Keratinocyte (primary cell): Measurements from ENCODE around the gene SETBP1.

Experiments used
- EZH2 ChIP-seq: IDR thresholded peaks from one replicate; pipeline ENCODE4 v1.6.1; 2012; ENCODE audit warnings: inconsistent platforms, mild to moderate bottlenecking, low read length, moderate library complexity
- TF ChIP-seq, protein P1 (sequence below), 3 experiments: IDR thresholded peaks in 1 of 3; conservative IDR thresholded peaks in 1 of 3; optimal IDR thresholded peaks in 1 of 3; 2 replicates in 2 of 3; 3 replicates in 1 of 3; pipeline versions ENCODE3 to v1.5.1; 2011; ENCODE audit warnings: low read length in 3 of 3, mild to moderate bottlenecking in 3 of 3, moderate library complexity in 2 of 3, control low read depth in 1 of 3, inconsistent platforms in 1 of 3; ENCODE audit not compliant: insufficient read depth in 2 of 3; ENCODE audit errors: extremely low read depth in 1 of 3

DNA sequence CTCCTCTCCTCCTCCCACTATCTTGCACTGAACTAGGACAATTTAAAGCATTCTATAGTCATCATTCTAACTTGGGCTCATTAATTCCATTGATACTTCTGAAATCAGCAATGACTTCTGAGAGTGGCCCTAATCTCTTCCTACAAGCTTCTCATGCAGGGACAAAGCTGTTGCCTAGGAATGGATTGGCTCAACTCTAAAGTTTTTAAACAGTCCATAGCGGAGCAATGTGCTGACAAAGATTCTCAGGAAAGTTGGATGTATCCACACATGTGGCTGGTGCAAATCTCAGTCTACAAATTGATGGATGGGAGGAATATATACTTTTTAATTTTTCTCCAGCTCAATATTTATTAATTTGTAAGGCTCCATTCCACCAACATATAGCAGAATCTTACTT lies 388.9 kb downstream of the SETBP1 start:
- TF ChIP-seq, protein P1, sequence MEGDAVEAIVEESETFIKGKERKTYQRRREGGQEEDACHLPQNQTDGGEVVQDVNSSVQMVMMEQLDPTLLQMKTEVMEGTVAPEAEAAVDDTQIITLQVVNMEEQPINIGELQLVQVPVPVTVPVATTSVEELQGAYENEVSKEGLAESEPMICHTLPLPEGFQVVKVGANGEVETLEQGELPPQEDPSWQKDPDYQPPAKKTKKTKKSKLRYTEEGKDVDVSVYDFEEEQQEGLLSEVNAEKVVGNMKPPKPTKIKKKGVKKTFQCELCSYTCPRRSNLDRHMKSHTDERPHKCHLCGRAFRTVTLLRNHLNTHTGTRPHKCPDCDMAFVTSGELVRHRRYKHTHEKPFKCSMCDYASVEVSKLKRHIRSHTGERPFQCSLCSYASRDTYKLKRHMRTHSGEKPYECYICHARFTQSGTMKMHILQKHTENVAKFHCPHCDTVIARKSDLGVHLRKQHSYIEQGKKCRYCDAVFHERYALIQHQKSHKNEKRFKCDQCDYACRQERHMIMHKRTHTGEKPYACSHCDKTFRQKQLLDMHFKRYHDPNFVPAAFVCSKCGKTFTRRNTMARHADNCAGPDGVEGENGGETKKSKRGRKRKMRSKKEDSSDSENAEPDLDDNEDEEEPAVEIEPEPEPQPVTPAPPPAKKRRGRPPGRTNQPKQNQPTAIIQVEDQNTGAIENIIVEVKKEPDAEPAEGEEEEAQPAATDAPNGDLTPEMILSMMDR (optimal IDR thresholded peaks at IDR 0.05 in 1 of 3, IDR thresholded peaks at IDR 0.05 in 1 of 3, conservative IDR thresholded peaks at IDR 0.05 in 1 of 3; ENCODE audit: extremely low read depth in 1 of 3, insufficient read depth in 2 of 3, low read length in 3 of 3), result no peak
- no peak for TF ChIP-seq EZH2
